ENCODE data around the gene DUSP11. TPM values are rescaled to one million over a fixed set of nuclear protein-coding genes. Genes with fewer than 3 reads are reported as not detected.
"Not testable (repeated sequence)": the region's sequence is repeated elsewhere in the genome, so short reads cannot be mapped to it uniquely, and the experiment has no call there.

Gene DUSP11
- polyA plus RNA-seq, 1 donor from 2014 or later, result 35.2 TPM

- Histone ChIP-seq H3K4me2 (ENCODE audit: low read length) (no peak overlapping the region), H3K9ac (ENCODE audit: low read length) (no peak overlapping the region)
Observed at GRCh38 chr2:73780237-73780582, 307 bp upstream of the DUSP11 start.

GRCh38 chr2:73778867-73779466, 936 bp downstream of the DUSP11 start:
- peak overlapping the region; percentile 85 for H3K4me3 ChIP-seq (ENCODE audit: low read length)
- not testable (repeated sequence) for H4K20me1 ChIP-seq (ENCODE audit: insufficient read depth); H3K9me3 ChIP-seq (ENCODE audit: low read length); H3F3A ChIP-seq (ENCODE audit: insufficient read depth, low read length, poor library complexity, severe bottlenecking); H3K36me3 ChIP-seq (ENCODE audit: insufficient read depth, low read length); H3K27me3 ChIP-seq (ENCODE audit: insufficient read depth, low read depth, low read length); H3K9me2 ChIP-seq (ENCODE audit: insufficient read depth, low read length)
- H2AFZ ChIP-seq (ENCODE audit: low read depth, low read length), result peak overlapping the region; percentile 96
- peak; percentile 25 for TF ChIP-seq REST (IDR thresholded peaks at IDR 0.05; ENCODE audit: borderline replicate concordance)
- H3K4me2 ChIP-seq (ENCODE audit: low read length), result peak overlapping the region; percentile 63
- H3K9ac ChIP-seq (ENCODE audit: low read length), result peak overlapping the region; percentile 86
- peaks cover 20% of the 10 kb centered on the region for H3K79me2 ChIP-seq (replicated peaks; ENCODE audit: insufficient read depth, low read length)
- peak overlapping the region; percentile 77 for H3K27ac ChIP-seq (ENCODE audit: low read length)

More at GRCh38 chr2:73780237-73780582, 307 bp upstream of the DUSP11 start:
- H3K36me3 ChIP-seq (ENCODE audit: insufficient read depth, low read length), result no peaks in the 10 kb centered on the region
- no peaks in the 10 kb centered on the region for H3F3A ChIP-seq (ENCODE audit: insufficient read depth, low read length, poor library complexity, severe bottlenecking)
- no peak overlapping the region for H2AFZ ChIP-seq (ENCODE audit: low read depth, low read length)
- TF ChIP-seq SMC3 (conservative IDR thresholded peaks at IDR 0.05; ENCODE audit: poor library complexity), result no peak
- peaks cover 20% of the 10 kb centered on the region for H3K79me2 ChIP-seq (replicated peaks; ENCODE audit: insufficient read depth, low read length)
- H3K9me2 ChIP-seq (ENCODE audit: insufficient read depth, low read length), result no peaks in the 10 kb centered on the region
- H4K20me1 ChIP-seq (ENCODE audit: insufficient read depth), result no peaks in the 10 kb centered on the region
- peak overlapping the region; percentile 85 for H3K4me3 ChIP-seq (ENCODE audit: low read length)
- H3K9me3 ChIP-seq (ENCODE audit: low read length), result no peaks in the 10 kb centered on the region
- no peaks in the 10 kb centered on the region for H3K27me3 ChIP-seq (ENCODE audit: insufficient read depth, low read depth, low read length)
- H3K27ac ChIP-seq (ENCODE audit: low read length), result no peak overlapping the region

GRCh38 chr2:73776869-73777519, 2.9 kb downstream of the DUSP11 start:
- Histone ChIP-seq H4K20me1 (ENCODE audit: insufficient read depth) (no peaks in the 10 kb centered on the region), H3K4me2 (ENCODE audit: low read length) (no peak overlapping the region), H3K27ac (ENCODE audit: low read length) (no peak overlapping the region), H3F3A (ENCODE audit: insufficient read depth, low read length, poor library complexity, severe bottlenecking) (no peaks in the 10 kb centered on the region), H3K4me3 (ENCODE audit: low read length) (no peak overlapping the region), H3K9ac (ENCODE audit: low read length) (no peak overlapping the region), H3K36me3 (ENCODE audit: insufficient read depth, low read length) (no peaks in the 10 kb centered on the region), H3K79me2 (replicated peaks; ENCODE audit: insufficient read depth, low read length) (peaks cover 20% of the 10 kb centered on the region), H2AFZ (ENCODE audit: low read depth, low read length) (no peak overlapping the region), H3K27me3 (ENCODE audit: insufficient read depth, low read depth, low read length) (no peaks in the 10 kb centered on the region), H3K9me3 (ENCODE audit: low read length) (no peaks in the 10 kb centered on the region), H3K9me2 (ENCODE audit: insufficient read depth, low read length) (no peaks in the 10 kb centered on the region)
- TF ChIP-seq EP300 (conservative IDR thresholded peaks at IDR 0.05; ENCODE audit: poor library complexity, severe bottlenecking), result no peak
- TF ChIP-seq REST (IDR thresholded peaks at IDR 0.05; ENCODE audit: borderline replicate concordance), result no peak
- TF ChIP-seq CTCF (IDR thresholded peaks at IDR 0.05; ENCODE audit: poor library complexity, severe bottlenecking), result no peak

Data from neural cell (in vitro differentiated cells).